NCI-H2227 (cell line): ENCODE data around the gene S100A6.
"Not testable (repeated sequence)": the region's sequence is repeated elsewhere in the genome, so short reads cannot be mapped to it uniquely, and the experiment has no call there.

Experiments
- DNase-seq: peaks from one replicate; lab custom pipeline; 2025; ENCODE audit not compliant: unreplicated experiment; lab: John Stamatoyannopoulos, UW

The S100A6 gene

DNA sequence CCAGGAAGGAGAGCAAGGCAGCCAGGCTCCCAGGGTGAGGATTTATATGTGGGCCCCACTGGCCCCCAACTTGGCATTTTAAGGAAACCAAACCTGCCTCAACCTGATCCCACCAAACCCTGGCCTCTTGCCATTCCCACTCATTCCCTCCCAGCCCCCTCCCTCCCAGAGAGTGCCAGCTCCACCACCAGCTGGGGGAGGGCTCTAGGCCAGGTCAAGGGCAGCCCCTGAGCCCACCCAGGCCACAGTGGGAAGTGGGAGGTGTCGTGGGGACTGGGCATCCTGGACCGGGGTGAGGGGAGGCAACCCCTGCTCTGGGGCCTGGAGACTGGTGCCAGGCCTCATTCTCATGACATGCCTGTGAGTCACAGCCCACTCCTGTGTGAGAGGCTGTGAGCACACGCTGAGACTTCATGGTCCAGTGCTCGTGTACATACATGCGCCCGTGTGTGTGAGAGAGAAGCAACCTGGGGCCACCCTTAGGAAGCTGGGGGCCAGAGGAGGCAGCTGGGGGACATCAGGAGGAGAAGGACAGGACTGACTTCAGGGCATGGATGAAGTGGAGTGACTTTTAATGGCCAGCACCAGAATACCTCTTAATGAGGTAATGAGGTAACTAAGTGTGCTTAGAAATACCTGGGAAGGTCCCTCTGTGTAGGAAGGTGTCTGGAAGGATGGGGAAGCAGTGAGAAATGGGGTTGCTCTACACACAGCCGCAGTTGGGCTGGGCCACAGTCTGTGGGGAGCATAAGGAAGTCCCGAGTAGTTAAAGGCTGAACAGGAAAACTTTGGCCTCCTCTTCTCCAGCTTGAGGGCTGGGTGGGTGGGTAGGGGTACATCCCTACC lies 30.0 kb upstream of the S100A6 start, which contains the start of gene S100A2:
S100A2 (minus strand) TSS at position 316 of the 846 bp plus-strand sequence. CDS start 1,967 bp downstream, outside the sequence.
- DNase-seq = no peak

DNA sequence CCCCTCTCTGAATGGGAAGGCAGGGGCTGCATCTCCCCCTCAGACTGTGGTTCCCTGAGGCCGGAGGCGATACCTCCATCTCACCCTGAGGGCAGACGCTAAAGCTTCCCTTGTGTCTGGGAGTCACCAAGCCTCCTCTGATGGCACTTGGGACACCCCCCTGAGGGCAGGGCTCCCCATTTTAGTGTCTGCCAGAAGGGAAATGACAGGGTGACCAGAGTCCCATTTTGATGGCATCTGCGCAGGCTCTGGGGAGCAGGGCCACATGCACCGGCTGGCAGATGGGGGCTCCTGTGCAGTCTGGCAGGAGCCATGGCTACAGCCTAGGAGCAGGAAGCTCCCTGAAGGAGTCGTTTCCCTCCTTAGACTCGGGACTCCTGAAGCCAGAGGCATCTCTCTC lies 28.2 kb upstream of the S100A6 start:
- no peak for DNase-seq

DNA sequence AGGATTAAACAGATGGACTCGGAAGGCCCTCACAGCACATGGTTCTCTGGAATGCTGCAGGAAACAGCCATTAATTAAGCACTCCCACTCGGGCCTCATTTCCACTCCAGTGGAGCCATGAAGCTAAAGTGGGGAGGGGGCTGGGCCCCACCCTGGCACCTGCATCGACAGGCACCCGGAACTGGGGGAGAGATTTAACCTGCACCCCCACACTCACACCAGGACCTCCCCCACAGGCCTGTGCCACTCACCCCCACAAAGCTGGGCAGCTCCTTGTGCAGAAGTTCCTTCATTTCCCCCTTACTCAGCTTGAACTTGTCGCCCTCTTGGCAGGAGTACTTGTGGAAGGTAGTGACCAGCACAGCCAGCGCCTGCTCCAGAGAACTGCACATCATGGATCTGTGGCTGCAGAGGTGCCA lies 27.7 kb upstream of the S100A6 start:
- no peak for DNase-seq

- DNase-seq = not testable (repeated sequence)
Measured at GRCh38 chr1:153562021-153562420, 26.2 kb upstream of the S100A6 start.

- no peak for DNase-seq
Measured at GRCh38 chr1:153561466-153561985, 25.7 kb upstream of the S100A6 start.

DNA sequence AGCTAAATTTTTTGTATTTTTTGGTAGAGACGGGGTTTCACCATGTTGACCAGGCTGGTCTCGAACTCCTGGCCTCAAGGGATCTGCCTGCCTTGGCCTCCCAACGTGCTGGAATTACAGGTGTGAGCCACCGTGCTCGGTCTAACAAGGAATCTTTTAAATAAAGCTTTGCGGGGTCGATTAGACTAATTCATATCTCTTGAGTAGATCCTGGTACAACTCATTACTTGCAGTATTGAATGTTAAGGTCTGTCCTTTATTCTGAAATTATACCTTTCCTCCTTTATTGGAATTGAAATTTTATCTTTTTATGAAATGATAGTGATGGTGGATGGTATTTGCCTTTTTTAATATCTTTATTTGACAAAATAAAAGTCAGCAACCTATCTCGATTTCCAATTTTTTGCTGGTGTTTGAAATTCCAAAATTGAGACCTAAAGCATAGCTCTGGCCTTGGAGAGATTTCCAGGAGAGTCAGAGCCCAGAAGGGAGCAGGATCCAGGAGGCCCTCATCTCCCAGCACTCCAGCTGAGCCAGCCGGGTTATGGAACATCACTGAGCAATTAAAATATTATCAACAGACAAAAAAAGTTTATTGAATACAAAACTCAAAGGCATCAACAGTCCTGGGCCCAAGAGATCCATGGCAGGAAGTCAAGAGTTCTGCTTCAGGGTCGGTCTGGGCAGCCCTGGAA lies 25.1 kb upstream of the S100A6 start:
- DNase-seq = no peak

DNA sequence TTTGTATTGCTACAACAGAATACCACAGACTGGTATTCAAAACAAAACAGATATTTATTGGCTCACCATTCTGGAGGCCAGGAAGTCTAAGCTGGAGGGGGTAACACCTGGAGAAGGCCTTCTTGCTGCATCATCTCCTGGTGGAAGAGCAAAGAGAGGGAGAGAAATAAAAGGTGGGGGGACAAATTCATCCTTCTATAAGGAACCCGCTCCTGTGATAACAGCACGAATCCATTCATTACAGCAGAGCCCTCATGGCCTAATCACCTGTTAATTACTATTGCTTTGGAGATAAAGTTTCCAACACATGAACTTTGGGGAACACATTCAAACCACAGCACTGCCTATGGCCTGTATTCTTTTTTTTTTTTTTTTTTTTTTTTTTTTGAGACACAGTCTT lies 24.4 kb upstream of the S100A6 start:
- DNase-seq = no peak

GRCh38 chr1:153557877-153558276 lies 22.1 kb upstream of the S100A6 start:
- no peak for DNase-seq

DNA sequence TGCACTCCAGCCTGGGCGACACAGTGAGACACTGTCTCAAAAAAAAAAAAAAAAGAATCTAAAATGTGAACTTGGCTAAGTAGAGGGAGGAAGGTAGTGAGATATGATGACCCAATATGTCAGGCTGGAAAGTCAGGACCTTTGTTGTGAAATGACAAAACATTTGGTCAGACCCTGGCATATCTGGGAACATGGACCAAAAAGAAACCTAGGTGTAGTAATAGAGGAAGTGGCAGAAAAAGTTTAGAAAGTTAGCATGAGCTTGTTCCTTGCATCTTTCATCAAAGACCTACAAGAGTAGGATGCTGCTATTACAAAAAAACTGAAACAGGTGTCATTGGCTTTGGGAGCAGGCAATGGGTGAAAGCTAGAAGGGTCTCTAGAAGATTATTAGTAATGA lies 20.6 kb upstream of the S100A6 start:
- DNase-seq = no peak

DNA sequence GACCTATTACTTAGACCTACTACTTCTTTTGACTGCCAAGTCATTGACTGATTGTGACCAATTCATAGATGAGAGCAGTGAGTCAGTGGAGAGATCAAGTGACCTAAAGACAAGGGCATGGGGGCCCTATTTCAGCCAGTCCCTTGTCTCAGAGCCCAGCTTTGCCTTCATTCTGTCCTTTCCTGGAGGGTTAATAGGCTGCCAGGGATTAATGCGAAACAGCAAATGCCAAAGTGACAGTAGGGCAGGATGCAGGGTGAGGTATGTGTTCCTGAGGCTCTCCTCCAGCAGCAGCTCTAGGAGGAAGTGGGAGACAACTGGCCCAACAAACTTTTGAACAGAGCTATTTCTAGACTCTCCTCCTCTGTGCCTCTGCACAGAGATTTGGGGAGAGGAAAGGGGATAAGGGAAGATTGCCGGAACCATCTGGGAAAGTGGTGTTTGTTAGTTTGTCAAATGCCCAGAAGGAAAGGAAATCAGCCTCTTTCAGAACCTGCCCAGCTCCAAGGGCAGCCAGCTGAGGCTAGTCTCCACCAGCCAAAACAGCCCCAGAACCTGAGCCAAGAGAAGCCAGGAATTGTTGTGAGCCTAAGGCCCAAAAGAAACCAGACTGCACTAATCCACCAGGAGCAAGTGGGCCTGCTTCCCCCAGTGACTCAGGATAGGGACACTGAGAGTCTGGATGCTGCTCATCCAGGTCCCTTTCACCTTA lies 18.2 kb upstream of the S100A6 start:
- no peak for DNase-seq

DNA sequence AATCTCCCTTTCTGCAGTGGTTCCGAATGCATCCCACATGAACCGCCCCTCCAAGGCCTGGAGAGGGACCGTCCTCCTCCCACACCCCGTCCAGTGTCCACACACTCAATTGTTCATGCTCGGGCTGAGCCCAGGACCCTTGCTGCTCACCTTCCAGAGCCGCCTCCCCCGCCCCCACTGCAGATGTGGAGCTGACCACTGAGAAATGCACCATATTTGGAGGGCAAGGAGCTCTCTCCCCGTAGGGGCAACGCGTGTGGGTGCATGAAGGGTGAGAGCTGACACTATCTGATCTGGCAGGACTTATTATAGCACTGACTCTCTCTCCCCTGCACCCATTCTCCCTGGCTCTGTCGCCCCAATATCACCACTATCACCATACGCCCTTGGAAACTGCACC lies 17.3 kb upstream of the S100A6 start:
- no peak for DNase-seq

- DNase-seq = no peak
Measured at GRCh38 chr1:153552335-153552734, 16.5 kb upstream of the S100A6 start.

DNA sequence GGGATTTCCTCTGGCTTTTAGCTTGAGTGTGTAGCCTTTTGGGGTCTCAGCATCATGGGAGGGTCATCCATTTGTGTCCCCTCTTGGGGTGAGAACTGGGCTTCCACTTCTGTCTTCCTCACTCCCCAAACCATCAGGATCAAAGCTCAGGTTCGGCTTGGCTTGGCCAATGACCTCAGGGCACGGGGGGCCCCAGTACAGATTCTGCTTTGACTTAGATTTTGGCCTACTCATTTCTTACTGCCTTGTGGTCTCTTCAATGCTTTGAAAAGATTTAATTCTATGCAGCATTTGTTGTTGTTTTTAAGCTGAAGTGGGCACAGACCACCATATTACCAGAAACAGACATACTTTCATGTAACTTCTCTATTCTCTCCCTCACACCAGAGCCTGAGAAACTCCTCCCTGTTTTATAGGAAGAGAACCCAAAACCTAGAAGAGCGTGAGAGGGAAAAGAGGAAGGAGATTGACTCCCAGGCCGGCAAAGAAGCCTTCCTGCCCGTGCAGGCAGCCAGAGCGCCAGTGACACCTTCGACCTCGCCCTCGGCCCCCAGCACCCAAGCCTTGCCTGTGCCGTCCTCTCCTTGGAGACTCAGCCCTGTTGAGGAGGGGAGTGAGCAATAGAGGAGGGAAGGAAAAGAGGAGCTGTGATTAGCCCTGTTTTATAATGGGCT lies 15.2 kb upstream of the S100A6 start:
- no peak for DNase-seq

GRCh38 chr1:153550398-153550758 lies 14.6 kb upstream of the S100A6 start:
- no peak for DNase-seq

DNA sequence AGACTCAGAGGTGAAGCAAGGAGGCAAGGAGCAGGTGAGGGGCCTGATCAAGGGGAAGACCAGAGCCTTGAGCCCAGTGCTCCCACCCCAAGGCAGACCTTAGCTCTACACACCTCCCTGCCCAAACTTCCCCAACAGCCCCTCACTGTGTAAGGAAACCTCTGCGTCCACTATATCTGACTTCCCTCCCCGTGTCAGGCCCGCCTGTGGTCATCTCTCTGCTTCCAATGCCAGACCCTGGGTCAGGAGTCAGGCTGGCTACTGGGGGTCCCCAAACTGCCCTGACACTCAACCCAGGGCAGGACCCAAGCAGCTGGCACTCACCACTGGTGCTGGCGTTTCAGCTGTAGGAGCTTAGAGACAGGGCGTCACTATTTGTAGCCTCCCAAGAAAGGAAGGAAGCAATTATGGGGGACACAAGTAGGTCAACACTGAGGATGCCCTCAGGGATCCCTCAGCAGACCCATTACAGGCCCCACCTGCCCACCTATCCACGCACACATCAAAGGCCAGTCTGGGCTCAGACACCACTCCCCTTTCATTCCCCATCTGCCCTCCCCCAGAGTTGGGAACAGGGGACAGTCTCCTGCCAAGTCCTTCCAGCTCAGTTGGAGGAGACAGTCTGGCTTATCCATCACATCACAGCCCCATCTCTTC lies 14.1 kb upstream of the S100A6 start:
- no peak for DNase-seq

DNA sequence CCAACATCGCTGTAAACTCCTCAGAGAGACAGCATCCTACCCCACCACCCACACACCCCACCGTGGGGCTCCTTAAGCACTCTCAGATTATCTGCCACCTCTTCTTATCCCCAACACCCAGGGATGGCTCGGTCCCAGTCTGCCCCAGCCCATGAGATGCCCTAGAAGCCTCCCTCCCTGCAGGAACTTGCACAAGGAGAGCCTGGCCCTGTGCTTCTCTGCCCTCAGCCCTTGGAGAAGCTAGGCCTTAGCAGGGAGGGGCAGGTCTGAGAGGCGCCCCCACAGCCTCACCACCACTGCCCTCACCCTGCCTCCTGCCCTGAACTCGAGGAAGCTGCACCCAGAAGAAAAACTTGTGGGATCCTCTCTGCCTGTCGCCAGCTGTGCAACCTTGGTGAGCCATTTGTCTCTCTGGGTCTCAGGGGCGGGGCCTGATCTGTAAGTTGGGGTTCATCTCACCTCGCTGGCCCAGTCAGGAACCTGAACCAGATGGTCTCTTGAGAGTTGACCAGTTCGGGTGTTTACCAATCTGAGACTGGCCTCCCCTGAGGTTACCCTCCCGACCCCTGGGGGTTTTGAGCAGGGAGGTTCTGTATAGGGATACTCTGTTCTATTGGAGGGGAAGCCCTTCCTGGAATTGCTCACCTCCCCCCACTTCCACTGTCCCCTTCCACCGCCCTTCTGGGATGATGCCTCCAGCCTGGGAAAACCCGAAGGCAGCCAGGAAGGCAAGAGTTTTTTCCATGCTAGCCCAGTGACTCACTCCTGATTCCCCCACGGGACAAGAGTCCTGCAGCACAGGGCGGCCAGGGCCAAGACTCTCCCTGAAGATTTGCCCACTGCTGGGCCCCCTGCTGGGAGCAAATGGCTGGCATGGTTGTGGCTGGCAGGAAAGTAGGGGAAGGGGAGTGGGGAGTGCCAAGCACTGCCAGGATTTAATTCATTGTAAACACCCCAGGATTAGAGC lies 13.2 kb upstream of the S100A6 start, which contains the start of gene S100A3:
S100A3 (minus strand) TSS at position 537 of the 967 bp plus-strand sequence. CDS start 773 bp downstream, outside the sequence.
- DNase-seq = no peak

GRCh38 chr1:153547560-153548551 lies 12.1 kb upstream of the S100A6 start:
- no peak for DNase-seq
